ENCODE results near the gene FAM3D. TPM values are rescaled to one million over a fixed set of nuclear protein-coding genes. Genes with fewer than 3 reads are reported as not detected.
"Not testable (repeated sequence)": the region's sequence is repeated elsewhere in the genome, so short reads cannot be mapped to it uniquely, and the experiment has no call there.

FAM3D gene
- polyA plus RNA-seq, 2 donors, result 316 to 493 TPM

DNA sequence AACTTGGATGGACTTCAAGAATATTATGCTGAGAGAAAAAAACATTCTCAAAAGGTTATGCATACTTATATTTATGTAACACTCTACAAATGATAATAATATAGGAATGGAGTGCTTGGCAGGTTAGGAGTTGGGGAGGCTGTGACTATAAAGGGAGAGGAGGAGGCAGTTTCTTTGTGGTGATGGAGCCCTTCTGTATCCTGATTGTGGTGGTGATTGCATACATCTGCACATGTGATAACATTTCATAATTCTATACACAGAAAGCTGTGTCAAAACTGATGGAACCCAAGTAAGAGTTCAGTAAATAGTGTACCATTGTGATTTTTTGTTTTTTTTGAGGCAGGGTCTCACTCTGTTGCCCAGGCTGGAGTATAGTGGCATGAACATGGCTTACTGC, 31.7 kb upstream of the FAM3D start:
- H3K4me1 ChIP-seq (ENCODE audit: control insufficient read depth in 2 of 2, insufficient read depth in 2 of 2, low read length in 1 of 2), result no peaks in the 10 kb centered on the region
- no peaks in the 10 kb centered on the region for H3K27me3 ChIP-seq (ENCODE audit: control insufficient read depth in 1 of 2, insufficient read depth in 2 of 2, low read length in 2 of 2)
- H3K36me3 ChIP-seq (ENCODE audit: control insufficient read depth in 2 of 2, insufficient read depth in 2 of 2, low read length in 1 of 2), result no peaks in the 10 kb centered on the region
- no peak overlapping the region for H3K27ac ChIP-seq (ENCODE audit: low read depth in 2 of 2, low read length in 1 of 2)
- no peak overlapping the region for H3K4me3 ChIP-seq (ENCODE audit: low read depth in 1 of 2, low read length in 2 of 2)
- H3K9me3 ChIP-seq (ENCODE audit: control insufficient read depth in 2 of 2, insufficient read depth in 1 of 2, low read depth in 1 of 2, low read length in 1 of 2), result no peaks in the 10 kb centered on the region

DNA sequence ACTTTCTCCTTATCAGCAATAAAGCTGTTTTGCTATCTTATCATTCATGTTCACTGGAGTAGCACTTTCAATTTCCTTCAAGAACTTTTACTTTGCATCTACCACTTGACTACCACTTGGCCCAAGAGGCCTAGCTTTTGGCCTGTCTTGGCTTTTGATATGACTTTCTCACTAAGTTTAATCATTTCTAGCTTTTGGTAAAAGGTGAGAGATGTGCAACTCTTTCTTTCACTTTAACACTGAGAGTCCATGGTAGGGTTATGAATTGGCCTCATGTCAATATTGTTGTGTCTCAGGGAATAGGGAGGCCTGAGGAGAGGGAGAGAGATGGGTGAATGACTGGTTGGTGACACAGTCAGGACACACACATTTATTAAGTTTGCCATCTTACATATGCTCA, 31.0 kb upstream of the FAM3D start:
- H3K27ac ChIP-seq (ENCODE audit: low read depth in 2 of 2, low read length in 1 of 2), result no peak overlapping the region
- no peak overlapping the region for H3K4me3 ChIP-seq (ENCODE audit: low read depth in 1 of 2, low read length in 2 of 2)
- H3K4me1 ChIP-seq (ENCODE audit: control insufficient read depth in 2 of 2, insufficient read depth in 2 of 2, low read length in 1 of 2), result no peaks in the 10 kb centered on the region
- no peaks in the 10 kb centered on the region for H3K27me3 ChIP-seq (ENCODE audit: control insufficient read depth in 1 of 2, insufficient read depth in 2 of 2, low read length in 2 of 2)
- H3K9me3 ChIP-seq (ENCODE audit: control insufficient read depth in 2 of 2, insufficient read depth in 1 of 2, low read depth in 1 of 2, low read length in 1 of 2), result no peaks in the 10 kb centered on the region
- no peaks in the 10 kb centered on the region for H3K36me3 ChIP-seq (ENCODE audit: control insufficient read depth in 2 of 2, insufficient read depth in 2 of 2, low read length in 1 of 2)

DNA sequence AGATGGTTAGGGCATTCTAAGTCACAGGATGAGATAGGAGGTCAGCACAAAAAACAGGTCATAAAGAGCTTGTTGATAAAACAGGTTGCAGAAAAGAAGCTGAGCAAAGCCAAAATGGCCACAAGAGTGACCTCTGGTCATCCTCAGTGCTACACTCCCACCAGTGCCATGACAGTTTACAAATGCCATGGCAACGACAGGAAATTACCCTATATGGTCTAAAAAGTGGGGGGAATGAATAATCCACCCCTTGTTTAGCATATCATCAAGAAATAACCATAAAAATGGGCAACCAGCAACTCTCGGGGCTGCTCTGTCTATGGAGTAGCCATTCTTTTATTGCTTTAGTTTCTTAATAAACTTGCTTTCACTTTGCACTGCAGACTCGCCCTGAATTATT, 30.2 kb upstream of the FAM3D start:
- H3K9me3 ChIP-seq (ENCODE audit: control insufficient read depth in 2 of 2, insufficient read depth in 1 of 2, low read depth in 1 of 2, low read length in 1 of 2); H3K36me3 ChIP-seq (ENCODE audit: control insufficient read depth in 2 of 2, insufficient read depth in 2 of 2, low read length in 1 of 2); H3K27me3 ChIP-seq (ENCODE audit: control insufficient read depth in 1 of 2, insufficient read depth in 2 of 2, low read length in 2 of 2); H3K27ac ChIP-seq (ENCODE audit: low read depth in 2 of 2, low read length in 1 of 2); H3K4me3 ChIP-seq (ENCODE audit: low read depth in 1 of 2, low read length in 2 of 2); H3K4me1 ChIP-seq (ENCODE audit: control insufficient read depth in 2 of 2, insufficient read depth in 2 of 2, low read length in 1 of 2): not testable (repeated sequence)
- 77 to 85% methylated on average over 3 of the region's 3 CpGs for WGBS, 2 donors

DNA sequence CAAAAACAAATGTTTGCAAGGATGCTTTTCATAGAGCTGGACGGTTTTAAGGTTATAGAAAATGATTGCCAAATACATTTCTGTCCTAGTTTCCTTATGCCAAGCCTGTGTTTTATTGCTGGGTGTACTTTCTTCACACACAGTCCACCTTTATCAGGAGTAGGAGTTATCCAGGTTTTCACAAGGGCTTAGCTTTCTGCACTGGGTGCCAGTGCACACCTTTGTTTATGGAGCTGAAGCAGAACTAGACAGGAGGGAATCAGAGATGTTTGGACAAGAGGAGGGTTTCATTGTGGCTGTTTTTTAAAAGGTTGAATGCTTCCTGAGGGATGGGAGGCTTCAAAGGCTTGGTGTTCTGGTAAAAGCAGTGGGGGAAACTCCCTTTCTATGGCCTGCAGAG, 29.5 kb upstream of the FAM3D start:
- Histone ChIP-seq H3K27me3 (ENCODE audit: control insufficient read depth in 1 of 2, insufficient read depth in 2 of 2, low read length in 2 of 2) (no peaks in the 10 kb centered on the region), H3K27ac (ENCODE audit: low read depth in 2 of 2, low read length in 1 of 2) (no peak overlapping the region), H3K9me3 (ENCODE audit: control insufficient read depth in 2 of 2, insufficient read depth in 1 of 2, low read depth in 1 of 2, low read length in 1 of 2) (no peaks in the 10 kb centered on the region), H3K4me3 (ENCODE audit: low read depth in 1 of 2, low read length in 2 of 2) (no peak overlapping the region), H3K4me1 (ENCODE audit: control insufficient read depth in 2 of 2, insufficient read depth in 2 of 2, low read length in 1 of 2) (no peaks in the 10 kb centered on the region), H3K36me3 (ENCODE audit: control insufficient read depth in 2 of 2, insufficient read depth in 2 of 2, low read length in 1 of 2) (no peaks in the 10 kb centered on the region)
- 35 to 66% methylated on average over 1 of the region's 1 CpG for WGBS, 2 donors

DNA sequence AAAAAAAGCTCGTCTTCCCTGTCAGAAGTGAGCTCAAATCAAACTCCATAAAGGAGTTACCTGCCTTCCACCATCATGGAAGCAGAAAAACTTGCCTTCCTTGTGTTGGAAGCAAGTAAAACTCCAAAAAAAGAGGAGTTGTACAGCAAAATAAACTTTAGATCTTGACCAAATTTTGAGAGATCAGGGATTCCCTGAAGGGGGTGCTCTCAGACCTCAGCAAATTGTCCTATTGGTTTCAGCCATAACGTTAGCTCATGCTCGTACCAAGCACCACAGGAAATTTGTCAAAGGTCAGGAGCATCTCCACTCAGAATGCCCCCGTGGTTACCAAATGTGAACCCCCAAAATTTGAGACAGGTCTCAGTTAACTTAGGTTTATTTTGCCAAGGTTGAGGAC, 28.7 kb upstream of the FAM3D start:
- not testable (repeated sequence) for H3K27ac ChIP-seq (ENCODE audit: low read depth in 2 of 2, low read length in 1 of 2); H3K4me3 ChIP-seq (ENCODE audit: low read depth in 1 of 2, low read length in 2 of 2); H3K36me3 ChIP-seq (ENCODE audit: control insufficient read depth in 2 of 2, insufficient read depth in 2 of 2, low read length in 1 of 2); H3K4me1 ChIP-seq (ENCODE audit: control insufficient read depth in 2 of 2, insufficient read depth in 2 of 2, low read length in 1 of 2); H3K9me3 ChIP-seq (ENCODE audit: control insufficient read depth in 2 of 2, insufficient read depth in 1 of 2, low read depth in 1 of 2, low read length in 1 of 2); H3K27me3 ChIP-seq (ENCODE audit: control insufficient read depth in 1 of 2, insufficient read depth in 2 of 2, low read length in 2 of 2)
- WGBS, 2 donors, result 80 to 82% methylated on average over 4 of the region's 4 CpGs

DNA sequence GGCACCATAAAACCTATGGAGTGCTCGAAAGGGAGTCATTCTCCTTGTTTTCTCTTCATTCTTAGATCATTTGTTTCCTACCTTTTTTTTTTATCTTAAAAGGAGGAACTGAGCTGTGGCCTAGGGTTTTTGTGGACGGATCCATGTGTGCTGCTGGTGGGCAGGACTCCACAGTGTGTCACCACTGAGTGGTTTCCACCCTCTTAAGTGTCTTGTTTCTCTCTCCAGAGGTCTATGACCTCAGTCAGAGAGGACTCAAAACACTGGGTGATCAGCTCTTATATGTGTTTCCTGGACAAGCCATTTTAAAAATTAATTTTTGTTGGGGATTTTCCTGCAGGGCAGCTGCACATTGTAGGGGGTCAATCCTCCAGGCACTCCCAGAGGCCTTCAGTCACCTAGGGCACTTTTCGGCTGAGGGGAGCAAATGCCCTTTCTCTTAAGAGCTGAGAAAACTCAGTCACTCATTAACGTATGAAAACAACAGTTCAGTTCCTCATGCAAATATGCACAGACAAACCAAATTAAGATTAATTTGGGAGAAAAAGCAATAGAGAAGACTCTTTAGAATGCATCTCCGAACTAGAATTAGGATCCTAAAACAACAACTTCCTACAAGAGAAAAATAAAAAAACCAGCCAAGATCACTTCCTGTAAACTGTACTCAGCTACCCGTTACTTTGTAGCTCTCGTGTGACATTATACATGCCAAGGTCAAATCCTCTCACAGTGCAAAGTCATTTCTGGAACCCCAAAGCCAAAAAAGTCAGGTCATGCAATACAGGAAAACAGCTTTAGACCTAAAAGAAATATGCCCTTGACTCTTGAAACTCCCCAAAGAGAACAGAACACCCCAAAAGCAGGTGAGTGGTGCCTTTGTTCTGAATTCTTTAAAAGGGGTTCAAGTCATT, 27.6 kb upstream of the FAM3D start:
- no peaks in the 10 kb centered on the region for H3K27me3 ChIP-seq (ENCODE audit: control insufficient read depth in 1 of 2, insufficient read depth in 2 of 2, low read length in 2 of 2)
- H3K27ac ChIP-seq (ENCODE audit: low read depth in 2 of 2, low read length in 1 of 2), result no peak overlapping the region
- no peaks in the 10 kb centered on the region for H3K36me3 ChIP-seq (ENCODE audit: control insufficient read depth in 2 of 2, insufficient read depth in 2 of 2, low read length in 1 of 2)
- WGBS, 2 donors, result 61 to 65% methylated on average over 7 of the region's 7 CpGs
- no peak overlapping the region for H3K4me3 ChIP-seq (ENCODE audit: low read depth in 1 of 2, low read length in 2 of 2)
- H3K9me3 ChIP-seq (ENCODE audit: control insufficient read depth in 2 of 2, insufficient read depth in 1 of 2, low read depth in 1 of 2, low read length in 1 of 2), result no peaks in the 10 kb centered on the region
- H3K4me1 ChIP-seq (ENCODE audit: control insufficient read depth in 2 of 2, insufficient read depth in 2 of 2, low read length in 1 of 2), result no peaks in the 10 kb centered on the region

DNA sequence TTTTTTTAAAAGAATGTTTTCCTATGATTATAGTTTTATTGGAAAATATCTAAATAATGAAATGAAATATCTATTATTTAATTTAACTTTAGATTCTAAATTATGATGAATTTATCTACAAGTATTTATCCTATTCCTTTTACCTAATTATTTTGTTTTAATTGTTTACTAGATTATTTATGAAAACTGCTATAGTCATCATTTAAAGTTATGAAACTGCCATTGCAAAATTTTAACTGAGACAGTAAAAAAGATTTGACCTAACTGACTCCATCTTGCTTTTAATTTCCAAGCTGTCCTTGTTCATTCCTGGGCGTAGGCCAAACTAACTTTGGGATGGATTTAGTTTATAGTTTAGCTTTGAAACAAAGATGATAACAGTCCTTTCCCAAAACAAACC, 25.9 kb upstream of the FAM3D start:
- Histone ChIP-seq H3K4me3 (ENCODE audit: low read depth in 1 of 2, low read length in 2 of 2) (no peak overlapping the region), H3K36me3 (ENCODE audit: control insufficient read depth in 2 of 2, insufficient read depth in 2 of 2, low read length in 1 of 2) (no peaks in the 10 kb centered on the region), H3K27ac (ENCODE audit: low read depth in 2 of 2, low read length in 1 of 2) (no peak overlapping the region), H3K9me3 (ENCODE audit: control insufficient read depth in 2 of 2, insufficient read depth in 1 of 2, low read depth in 1 of 2, low read length in 1 of 2) (peaks cover 0 to 5% of the 10 kb centered on the region in 2 donors), H3K27me3 (ENCODE audit: control insufficient read depth in 1 of 2, insufficient read depth in 2 of 2, low read length in 2 of 2) (no peaks in the 10 kb centered on the region), H3K4me1 (ENCODE audit: control insufficient read depth in 2 of 2, insufficient read depth in 2 of 2, low read length in 1 of 2) (no peaks in the 10 kb centered on the region)
- WGBS, 2 donors, result 82 to 92% methylated on average over 1 of the region's 1 CpG

DNA sequence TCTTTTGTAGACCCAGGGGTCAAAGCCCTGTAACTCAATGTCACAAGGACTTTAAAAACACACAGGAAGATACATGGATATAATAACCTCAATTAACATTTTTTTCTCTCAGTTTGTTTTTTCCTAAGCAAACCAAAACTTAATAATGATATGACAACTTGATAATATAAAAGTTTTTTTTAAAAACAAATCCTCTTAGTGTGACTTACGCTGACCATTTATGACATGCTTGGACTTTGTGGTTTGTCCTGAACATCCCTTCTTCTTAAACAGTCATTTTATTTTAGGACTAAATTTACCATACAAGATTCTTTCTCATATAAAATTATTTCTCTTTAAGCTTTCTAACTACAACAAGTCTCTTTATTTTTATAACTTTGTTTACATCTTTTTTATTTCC, 25.4 kb upstream of the FAM3D start:
- Histone ChIP-seq H3K27me3 (ENCODE audit: control insufficient read depth in 1 of 2, insufficient read depth in 2 of 2, low read length in 2 of 2) (peaks cover 0 to 2% of the 10 kb centered on the region in 2 donors), H3K36me3 (ENCODE audit: control insufficient read depth in 2 of 2, insufficient read depth in 2 of 2, low read length in 1 of 2) (no peaks in the 10 kb centered on the region), H3K4me1 (ENCODE audit: control insufficient read depth in 2 of 2, insufficient read depth in 2 of 2, low read length in 1 of 2) (no peaks in the 10 kb centered on the region), H3K9me3 (ENCODE audit: control insufficient read depth in 2 of 2, insufficient read depth in 1 of 2, low read depth in 1 of 2, low read length in 1 of 2) (peaks cover 0 to 5% of the 10 kb centered on the region in 2 donors), H3K27ac (ENCODE audit: low read depth in 2 of 2, low read length in 1 of 2) (no peak overlapping the region), H3K4me3 (ENCODE audit: low read depth in 1 of 2, low read length in 2 of 2) (no peak overlapping the region)
- WGBS, 2 donors, result 93 to 100% methylated on average over 1 of the region's 1 CpG

DNA sequence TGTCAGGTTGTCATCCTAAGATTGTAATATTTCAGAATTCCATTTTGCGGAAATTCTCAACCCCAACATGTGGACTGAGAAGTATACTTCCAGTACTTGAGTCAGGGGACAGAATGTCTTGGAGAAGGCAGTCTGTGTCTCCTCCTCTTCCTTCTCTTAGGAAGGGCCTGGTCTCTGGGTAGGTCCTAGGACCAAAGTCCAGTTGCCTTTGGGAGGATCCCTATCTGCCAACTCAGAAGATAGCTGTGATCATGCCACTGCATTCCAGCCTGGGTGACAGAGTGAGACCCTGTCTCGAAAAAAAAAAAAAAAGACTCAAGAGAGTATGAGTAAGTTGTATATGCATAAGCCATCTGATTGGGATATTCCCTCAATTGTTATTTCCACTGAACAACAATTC, 23.9 kb upstream of the FAM3D start:
- Histone ChIP-seq H3K4me1 (ENCODE audit: control insufficient read depth in 2 of 2, insufficient read depth in 2 of 2, low read length in 1 of 2) (no peaks in the 10 kb centered on the region), H3K27ac (ENCODE audit: low read depth in 2 of 2, low read length in 1 of 2) (no peak overlapping the region), H3K27me3 (ENCODE audit: control insufficient read depth in 1 of 2, insufficient read depth in 2 of 2, low read length in 2 of 2) (peaks cover 0 to 2% of the 10 kb centered on the region in 2 donors), H3K9me3 (ENCODE audit: control insufficient read depth in 2 of 2, insufficient read depth in 1 of 2, low read depth in 1 of 2, low read length in 1 of 2) (peaks cover 0 to 5% of the 10 kb centered on the region in 2 donors), H3K36me3 (ENCODE audit: control insufficient read depth in 2 of 2, insufficient read depth in 2 of 2, low read length in 1 of 2) (no peaks in the 10 kb centered on the region), H3K4me3 (ENCODE audit: low read depth in 1 of 2, low read length in 2 of 2) (no peak overlapping the region)
- WGBS, 2 donors, result 78 to 87% methylated on average over 2 of the region's 2 CpGs

DNA sequence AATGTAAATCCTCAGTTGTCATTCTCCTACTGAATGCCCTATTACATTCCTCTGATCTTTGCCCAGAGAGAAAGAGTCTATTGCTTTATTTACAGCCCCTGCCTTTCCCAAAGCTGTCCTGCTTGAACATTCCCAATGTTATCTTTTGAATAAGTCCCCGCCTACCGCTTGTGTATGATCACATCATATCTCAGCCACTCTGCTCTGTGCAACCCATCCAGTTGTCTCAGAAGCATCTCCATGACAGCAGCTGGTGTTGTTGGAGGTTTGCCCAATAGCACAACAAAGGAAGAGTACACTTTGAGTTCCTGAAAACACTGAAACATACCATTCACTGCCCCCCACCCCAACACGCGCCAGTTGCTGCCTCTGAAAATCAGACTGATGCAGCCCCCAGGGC, 22.0 kb upstream of the FAM3D start:
- Histone ChIP-seq H3K27me3 (ENCODE audit: control insufficient read depth in 1 of 2, insufficient read depth in 2 of 2, low read length in 2 of 2) (peaks cover 0 to 2% of the 10 kb centered on the region in 2 donors), H3K4me1 (ENCODE audit: control insufficient read depth in 2 of 2, insufficient read depth in 2 of 2, low read length in 1 of 2) (no peaks in the 10 kb centered on the region), H3K36me3 (ENCODE audit: control insufficient read depth in 2 of 2, insufficient read depth in 2 of 2, low read length in 1 of 2) (no peaks in the 10 kb centered on the region), H3K9me3 (ENCODE audit: control insufficient read depth in 2 of 2, insufficient read depth in 1 of 2, low read depth in 1 of 2, low read length in 1 of 2) (peaks cover 0 to 5% of the 10 kb centered on the region in 2 donors), H3K4me3 (ENCODE audit: low read depth in 1 of 2, low read length in 2 of 2) (no peak overlapping the region), H3K27ac (ENCODE audit: low read depth in 2 of 2, low read length in 1 of 2) (no peak overlapping the region)
- WGBS, 2 donors, result 80 to 87% methylated on average over 4 of the region's 4 CpGs

Data from esophagus (tissue), 2 donors.